ENCODE measurements around the gene KICS2.

DNA sequence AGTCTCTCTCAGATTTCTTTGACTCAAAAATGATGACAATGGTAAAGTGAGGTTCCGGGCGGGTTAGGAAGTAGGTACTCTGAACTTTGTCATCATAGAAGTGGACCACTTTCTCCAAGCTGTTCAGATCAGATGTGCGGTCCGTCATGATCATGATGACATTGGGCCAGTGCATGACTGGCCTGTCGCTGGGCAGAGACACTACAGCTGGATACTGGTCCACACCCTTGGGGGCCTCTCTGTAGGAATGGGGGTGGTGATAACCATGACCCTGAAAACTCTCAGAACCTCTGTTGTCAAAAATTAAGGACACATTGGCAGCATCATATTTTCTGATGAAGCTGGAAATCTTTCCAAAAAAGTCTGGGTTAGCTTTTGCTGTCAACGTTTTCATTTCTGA is 28.2 kb downstream of the KICS2 start:
- TF ChIP-seq, protein P1, sequence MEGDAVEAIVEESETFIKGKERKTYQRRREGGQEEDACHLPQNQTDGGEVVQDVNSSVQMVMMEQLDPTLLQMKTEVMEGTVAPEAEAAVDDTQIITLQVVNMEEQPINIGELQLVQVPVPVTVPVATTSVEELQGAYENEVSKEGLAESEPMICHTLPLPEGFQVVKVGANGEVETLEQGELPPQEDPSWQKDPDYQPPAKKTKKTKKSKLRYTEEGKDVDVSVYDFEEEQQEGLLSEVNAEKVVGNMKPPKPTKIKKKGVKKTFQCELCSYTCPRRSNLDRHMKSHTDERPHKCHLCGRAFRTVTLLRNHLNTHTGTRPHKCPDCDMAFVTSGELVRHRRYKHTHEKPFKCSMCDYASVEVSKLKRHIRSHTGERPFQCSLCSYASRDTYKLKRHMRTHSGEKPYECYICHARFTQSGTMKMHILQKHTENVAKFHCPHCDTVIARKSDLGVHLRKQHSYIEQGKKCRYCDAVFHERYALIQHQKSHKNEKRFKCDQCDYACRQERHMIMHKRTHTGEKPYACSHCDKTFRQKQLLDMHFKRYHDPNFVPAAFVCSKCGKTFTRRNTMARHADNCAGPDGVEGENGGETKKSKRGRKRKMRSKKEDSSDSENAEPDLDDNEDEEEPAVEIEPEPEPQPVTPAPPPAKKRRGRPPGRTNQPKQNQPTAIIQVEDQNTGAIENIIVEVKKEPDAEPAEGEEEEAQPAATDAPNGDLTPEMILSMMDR (IDR thresholded peaks at IDR 0.05; ENCODE audit: control extremely low read depth in 1 of 3, insufficient read depth in 1 of 3, low read depth in 1 of 3, low read length in 3 of 3), result no peak
- no peak for TF ChIP-seq POLR2A (IDR thresholded peaks at IDR 0.05; ENCODE audit: control extremely low read depth in 1 of 2, low read depth in 2 of 2, low read length in 2 of 2)
